ENCODE results near the gene MS4A10. TPM values are rescaled to one million over a fixed set of nuclear protein-coding genes. Genes with fewer than 3 reads are reported as not detected.

MS4A10 gene
- total RNA-seq, 3 donors from 2014 or later: 1.2 TPM; not detected in 2

DNA sequence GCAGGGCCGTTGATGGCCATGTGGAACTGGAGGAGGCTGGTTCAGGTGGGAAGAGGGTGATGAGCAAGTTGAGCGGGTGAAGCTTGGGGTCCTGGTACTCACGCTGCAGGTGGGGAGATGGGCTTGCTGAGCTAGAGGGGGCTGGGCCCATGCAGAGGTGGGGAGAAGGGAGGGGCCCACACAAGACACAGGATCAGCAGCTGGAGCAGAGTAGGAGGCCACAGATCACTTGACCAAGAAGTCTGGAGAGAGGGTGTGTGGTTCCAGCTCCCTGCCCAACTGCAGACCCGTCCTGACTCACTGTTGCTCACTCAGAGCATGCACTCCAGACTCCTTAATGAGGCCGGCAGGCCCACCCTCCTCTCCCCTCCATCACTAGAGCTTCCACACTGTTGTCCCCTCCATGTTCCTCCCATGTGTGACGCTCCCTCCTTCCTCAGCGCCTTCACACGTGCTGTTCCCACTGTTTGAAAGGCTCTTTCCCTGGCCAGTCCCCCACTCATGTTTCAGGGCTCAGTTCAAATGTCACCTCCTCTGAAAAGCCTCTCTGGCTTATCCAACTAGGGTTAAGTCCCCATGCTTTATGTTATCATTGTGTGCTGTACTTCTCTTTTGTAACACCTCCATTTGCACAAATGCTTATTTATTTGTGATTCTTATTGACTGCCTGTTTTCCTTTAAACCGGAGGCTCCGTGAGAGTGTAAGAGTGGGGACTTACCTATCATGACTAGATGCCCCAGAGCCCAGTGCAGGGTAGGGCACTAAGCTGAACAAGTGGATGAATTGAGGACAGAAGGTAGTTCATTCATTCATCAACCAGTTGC, 59.1 kb downstream of the MS4A10 start:
- Histone ChIP-seq H3K4me1 (ENCODE audit: low read depth) (peaks cover 29% of the 10 kb centered on the region), H3K4me3 (no peak overlapping the region), H3K36me3 (ENCODE audit: low read depth) (no peaks in the 10 kb centered on the region), H3K9me3 (no peaks in the 10 kb centered on the region)
- ATAC-seq (no peak), DNase-seq (no peak)
- intact Hi-C loops (cut with DNase I, micrococcal nuclease): no loop called here
- TF ChIP-seq, protein P1, sequence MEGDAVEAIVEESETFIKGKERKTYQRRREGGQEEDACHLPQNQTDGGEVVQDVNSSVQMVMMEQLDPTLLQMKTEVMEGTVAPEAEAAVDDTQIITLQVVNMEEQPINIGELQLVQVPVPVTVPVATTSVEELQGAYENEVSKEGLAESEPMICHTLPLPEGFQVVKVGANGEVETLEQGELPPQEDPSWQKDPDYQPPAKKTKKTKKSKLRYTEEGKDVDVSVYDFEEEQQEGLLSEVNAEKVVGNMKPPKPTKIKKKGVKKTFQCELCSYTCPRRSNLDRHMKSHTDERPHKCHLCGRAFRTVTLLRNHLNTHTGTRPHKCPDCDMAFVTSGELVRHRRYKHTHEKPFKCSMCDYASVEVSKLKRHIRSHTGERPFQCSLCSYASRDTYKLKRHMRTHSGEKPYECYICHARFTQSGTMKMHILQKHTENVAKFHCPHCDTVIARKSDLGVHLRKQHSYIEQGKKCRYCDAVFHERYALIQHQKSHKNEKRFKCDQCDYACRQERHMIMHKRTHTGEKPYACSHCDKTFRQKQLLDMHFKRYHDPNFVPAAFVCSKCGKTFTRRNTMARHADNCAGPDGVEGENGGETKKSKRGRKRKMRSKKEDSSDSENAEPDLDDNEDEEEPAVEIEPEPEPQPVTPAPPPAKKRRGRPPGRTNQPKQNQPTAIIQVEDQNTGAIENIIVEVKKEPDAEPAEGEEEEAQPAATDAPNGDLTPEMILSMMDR (IDR thresholded peaks at IDR 0.05): no peak

DNA sequence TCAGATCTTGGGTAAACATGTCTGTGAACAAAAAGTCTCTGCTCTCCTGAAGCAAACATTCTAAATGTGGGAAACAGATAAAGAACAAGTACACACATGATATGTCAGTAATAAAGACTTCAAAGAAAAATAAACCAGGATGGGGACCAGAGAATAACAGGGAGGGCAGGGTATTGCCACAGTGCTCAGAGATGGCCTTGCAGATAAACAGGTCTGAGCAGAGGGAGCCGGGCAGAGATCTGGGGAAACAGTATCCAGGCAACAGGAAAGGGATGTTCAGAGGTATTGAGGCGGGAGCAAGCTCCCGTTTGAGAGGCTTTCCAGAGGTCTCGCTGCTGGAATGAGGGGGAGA, 59.7 kb downstream of the MS4A10 start:
- TF ChIP-seq, protein P1 (IDR thresholded peaks at IDR 0.05): no peak
- DNase-seq (no peak), ATAC-seq (no peak)
- Histone ChIP-seq H3K4me1 (ENCODE audit: low read depth) (peaks cover 29% of the 10 kb centered on the region), H3K36me3 (ENCODE audit: low read depth) (no peaks in the 10 kb centered on the region), H3K4me3 (no peak overlapping the region), H3K9me3 (no peaks in the 10 kb centered on the region)
- intact Hi-C loops (cut with DNase I, micrococcal nuclease): no loop called here

DNA sequence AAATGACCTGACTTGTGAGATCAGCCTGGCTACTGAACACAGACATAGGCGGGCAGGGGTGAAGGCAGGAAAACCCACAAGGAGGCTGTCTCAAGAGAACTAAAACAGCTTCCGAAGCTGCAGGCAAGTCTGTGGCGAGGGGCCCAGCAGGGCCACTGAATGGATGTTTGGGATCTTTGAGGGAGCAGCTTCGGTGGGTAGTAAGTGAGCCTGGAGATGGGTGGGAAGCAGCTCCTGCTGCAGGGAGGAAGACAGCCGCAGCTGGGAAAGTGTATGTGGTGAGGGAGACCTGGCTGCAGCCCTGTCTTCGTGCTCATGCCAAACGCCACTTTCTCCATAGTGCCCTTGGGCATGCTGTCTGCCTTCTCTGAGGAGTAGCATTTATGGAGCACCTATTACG, 60.2 kb downstream of the MS4A10 start:
- no peaks in the 10 kb centered on the region for H3K36me3 ChIP-seq (ENCODE audit: low read depth)
- TF ChIP-seq, protein P1 (IDR thresholded peaks at IDR 0.05): no peak
- intact Hi-C loops (cut with DNase I, micrococcal nuclease): no loop called here
- peaks cover 29% of the 10 kb centered on the region for H3K4me1 ChIP-seq (ENCODE audit: low read depth)
- H3K4me3 ChIP-seq: no peak overlapping the region
- DNase-seq (no peak), ATAC-seq (no peak)
- no peaks in the 10 kb centered on the region for H3K9me3 ChIP-seq

DNA sequence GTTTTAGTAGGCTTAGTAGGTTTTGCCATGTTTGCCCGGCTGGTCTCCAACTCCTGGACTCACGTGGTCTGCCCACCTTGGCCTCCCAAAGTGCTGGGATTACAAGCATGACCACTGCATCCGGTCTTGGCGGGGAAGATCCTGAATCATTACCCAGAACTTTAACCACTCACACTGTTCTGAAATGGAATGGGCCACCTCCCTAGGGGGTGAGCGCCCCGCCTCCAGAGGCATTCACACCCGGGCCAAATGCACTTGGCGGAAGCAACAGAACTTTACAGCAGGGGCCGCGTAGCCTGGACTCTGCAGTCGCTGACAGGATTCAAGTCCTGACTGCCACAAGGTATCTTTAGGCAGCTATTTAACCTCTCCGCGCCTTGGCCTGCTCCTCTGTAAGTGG, 62.1 kb downstream of the MS4A10 start:
- no peak for ATAC-seq
- TF ChIP-seq, protein P1 (IDR thresholded peaks at IDR 0.05): no peak
- H3K9me3 ChIP-seq: no peaks in the 10 kb centered on the region
- no peak for DNase-seq
- H3K4me1 ChIP-seq (ENCODE audit: low read depth): peaks cover 31% of the 10 kb centered on the region
- intact Hi-C loops (cut with DNase I, micrococcal nuclease): no loop called here
- no peaks in the 10 kb centered on the region for H3K36me3 ChIP-seq (ENCODE audit: low read depth)
- H3K4me3 ChIP-seq: no peak overlapping the region

DNA sequence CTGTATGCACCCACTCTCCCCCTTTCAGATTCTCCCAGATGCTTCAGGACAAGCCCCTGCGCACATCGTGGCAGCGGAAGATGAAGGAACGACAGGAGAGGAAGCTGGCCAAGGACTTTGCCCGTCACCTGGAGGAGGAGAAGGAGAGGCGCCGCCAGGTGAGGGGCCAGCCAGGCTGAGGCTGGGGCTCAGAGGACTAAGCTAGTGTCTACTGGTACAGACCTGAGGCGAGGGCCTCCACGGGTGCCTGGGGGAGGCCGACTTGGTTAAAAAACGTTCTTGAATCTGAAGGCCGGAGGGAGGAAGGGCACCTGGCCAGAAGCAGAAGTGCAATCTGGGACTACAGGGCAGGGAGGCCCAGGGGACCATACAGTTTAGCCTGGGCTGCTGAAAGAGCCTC, 62.8 kb downstream of the MS4A10 start:
- H3K4me3 ChIP-seq: no peak overlapping the region
- no peak for DNase-seq
- intact Hi-C loops (cut with DNase I, micrococcal nuclease): no loop called here
- H3K9me3 ChIP-seq: no peaks in the 10 kb centered on the region
- no peak for ATAC-seq
- no peaks in the 10 kb centered on the region for H3K36me3 ChIP-seq (ENCODE audit: low read depth)
- H3K4me1 ChIP-seq (ENCODE audit: low read depth): peaks cover 29% of the 10 kb centered on the region
- TF ChIP-seq, protein P1 (IDR thresholded peaks at IDR 0.05): no peak
